Esophagus muscularis mucosa (tissue), 4 donors: ENCODE measurements around the gene HMOX1. TPM values are rescaled to one million over a fixed set of nuclear protein-coding genes. Genes with fewer than 3 reads are reported as not detected.
A peak's percentile ranks its signal among the peaks of the same experiment; 100 is the strongest.

Experiments
- DNase-seq: peaks from one replicate; pipeline ENCODE4 v3.0.0-alpha.2; 2017; ENCODE audit errors: extremely low spot score
- H3K27ac ChIP-seq, 4 donors: fragments of 200-600 bp; sonication (generic); replicated peaks in 1 of 4; 1 replicate in 3 of 4; 2 replicates in 1 of 4; pipeline ENCODE4 v1.5.1; 2016 to 2019; ENCODE audit warnings: mild to moderate bottlenecking in 1 of 4
- H3K27me3 ChIP-seq, 4 donors: fragments of 200-600 bp; sonication (generic); one replicate each; pipeline versions ENCODE4 v1.5.1 to v1.6.0; 2016 to 2019
- H3K36me3 ChIP-seq, 4 donors: fragments of 200-600 bp; sonication (generic); one replicate each; pipeline ENCODE4 v1.5.1; 2016 to 2019
- H3K4me1 ChIP-seq, 4 donors: fragments of 200-600 bp; sonication (generic); one replicate each; pipeline ENCODE4 v1.5.1; 2016 to 2019
- H3K4me3 ChIP-seq, 4 donors: fragments of 200-600 bp; sonication (generic); 1 replicate in 2 of 4; 2 replicates in 2 of 4; pipeline ENCODE4 v1.5.1; 2016 to 2019; ENCODE audit warnings: mild to moderate bottlenecking in 4 of 4, moderate library complexity in 1 of 4
- H3K9me3 ChIP-seq, 4 donors: fragments of 200-600 bp; sonication (generic); 1 replicate in 3 of 4; 2 replicates in 1 of 4; pipeline ENCODE4 v1.5.1; 2016 to 2019
- CTCF ChIP-seq, 3 experiments: fragments of 200-600 bp in 2 of 3; fragments of 450-650 bp in 1 of 3; sonication (generic) in 2 of 3; IDR thresholded peaks; one replicate each; pipeline ENCODE4 v1.5.1; 2017 to 2019; ENCODE audit warnings: antibody characterized with exemption in 3 of 3, mild to moderate bottlenecking in 2 of 3, moderate library complexity in 1 of 3
- EP300 ChIP-seq: sonication (generic); formaldehyde crosslinking; IDR thresholded peaks from one replicate; pipeline ENCODE4 v1.6.1; 2017; ENCODE audit warnings: antibody characterized with exemption
- POLR2A ChIP-seq: fragments of 450-650 bp; IDR thresholded peaks from one replicate; pipeline ENCODE4 v1.6.1; 2017; ENCODE audit warnings: antibody characterized with exemption, moderate library complexity, mild to moderate bottlenecking, low read depth
- POLR2AphosphoS5 ChIP-seq, 2 donors: sonication (generic); formaldehyde crosslinking; IDR thresholded peaks; one replicate each; pipeline ENCODE4 v1.6.1; 2017; ENCODE audit warnings: antibody characterized with exemption in 2 of 2
- WGBS: methylation state at CpG from one replicate; pipeline ENCODE4 v1.1.5; 2018; 5-methylcytosine and 5-hydroxymethylcytosine counted together
- intact Hi-C: fragments of 100-400 bp; cut with DNase I; formaldehyde crosslinking; loops from one replicate; pipeline ENCODE4 v1.15.1; 2023
- total RNA-seq, 4 donors: library from RNA; depleted of rRNA; stranded (reverse); fragments of >200 nt; gene quantifications; one replicate each; pipeline versions ENCODE4 v1.1.0 to v1.2.1, GENCODE V29; 2016

The HMOX1 gene
- total RNA-seq, 4 donors from 2014 or later: 8.7 to 603 (median 13.0) TPM

- DNase-seq: no peak
- H3K27me3 ChIP-seq: no peaks in the 10 kb centered on the region
- intact Hi-C loops: loop anchor here (2.0 to 10.0 kb wide), 4 partner anchors 65 to 272 kb away; no protein-coding TSS in a partner anchor
Measured at GRCh38 chr22:35349704-35350538, 31.0 kb upstream of the HMOX1 start.

GRCh38 chr22:35350539-35351503 is 30.1 kb upstream of the HMOX1 start:
- Histone ChIP-seq H3K4me1 (peaks cover 17 to 40% (median 34%) of the 10 kb centered on the region in 4 donors), H3K9me3 (no peaks in the 10 kb centered on the region), H3K27ac (peak overlapping the region; percentile 84 to 88 (median 87)), H3K27me3 (no peaks in the 10 kb centered on the region), H3K4me3 (peak overlapping the region; percentile 60 to 67 (median 62)), H3K36me3 (peaks cover 8 to 31% (median 28%) of the 10 kb centered on the region in 4 donors)
- WGBS: 1% methylated on average over 21 of the region's 47 CpGs
- intact Hi-C loops: loop anchor here (2.0 to 5.0 kb wide), 3 partner anchors 80 to 271 kb away; no protein-coding TSS in a partner anchor
- TF ChIP-seq POLR2A (no peak), CTCF (IDR thresholded peaks at IDR 0.05) (peak; percentile 89 to 95 (median 93)), POLR2AphosphoS5 (IDR thresholded peaks at IDR 0.05) (peak; percentile 81), EP300 (no peak)
- peak; percentile 98 for DNase-seq

More at GRCh38 chr22:35349704-35350538, 31.0 kb upstream of the HMOX1 start:
- TF ChIP-seq POLR2AphosphoS5 (IDR thresholded peaks at IDR 0.05) (no peak), CTCF (IDR thresholded peaks at IDR 0.05) (no peak), EP300 (no peak), POLR2A (no peak)
- H3K4me3 ChIP-seq: peak overlapping the region in 1 of 4 donors; percentile 67
- H3K4me1 ChIP-seq: peaks cover 17 to 40% (median 34%) of the 10 kb centered on the region in 4 donors
- H3K27ac ChIP-seq: peak overlapping the region; percentile 84 to 88 (median 87)
- H3K36me3 ChIP-seq: peaks cover 14 to 40% (median 37%) of the 10 kb centered on the region in 4 donors
- WGBS: 63% methylated on average over 7 of the region's 17 CpGs
- no peaks in the 10 kb centered on the region for H3K9me3 ChIP-seq

- Histone ChIP-seq H3K4me3 (no peak overlapping the region), H3K27ac (peak overlapping the region; percentile 57 to 88 (median 86))
Measured at GRCh38 chr22:35352214-35353111, 28.4 kb upstream of the HMOX1 start.

More at GRCh38 chr22:35352214-35353111, 28.4 kb upstream of the HMOX1 start:
- Histone ChIP-seq H3K36me3 (peaks cover 0 to 15% (median 12%) of the 10 kb centered on the region in 4 donors), H3K27me3 (no peaks in the 10 kb centered on the region), H3K4me1 (peaks cover 17 to 45% (median 34%) of the 10 kb centered on the region in 4 donors), H3K9me3 (no peaks in the 10 kb centered on the region)
- WGBS: 38% methylated on average over 10 of the region's 19 CpGs
- DNase-seq: no peak
- no peak for TF ChIP-seq EP300
- TF ChIP-seq CTCF (IDR thresholded peaks at IDR 0.05): peak in 2 of 3 experiments; percentile 23 to 32
- no peak for TF ChIP-seq POLR2A
- TF ChIP-seq POLR2AphosphoS5 (IDR thresholded peaks at IDR 0.05): peak; percentile 19 to 44
- intact Hi-C loops: loop anchor here (5.0 kb wide), 1 partner anchor 270 kb away; no protein-coding TSS in a partner anchor
